ENCODE measurements around the gene KIF12. TPM values are rescaled to one million over a fixed set of nuclear protein-coding genes. Genes with fewer than 3 reads are reported as not detected.

The KIF12 gene
- total and polyA plus RNA-seq, 5 donors from 2014 or later = not detected

DNA sequence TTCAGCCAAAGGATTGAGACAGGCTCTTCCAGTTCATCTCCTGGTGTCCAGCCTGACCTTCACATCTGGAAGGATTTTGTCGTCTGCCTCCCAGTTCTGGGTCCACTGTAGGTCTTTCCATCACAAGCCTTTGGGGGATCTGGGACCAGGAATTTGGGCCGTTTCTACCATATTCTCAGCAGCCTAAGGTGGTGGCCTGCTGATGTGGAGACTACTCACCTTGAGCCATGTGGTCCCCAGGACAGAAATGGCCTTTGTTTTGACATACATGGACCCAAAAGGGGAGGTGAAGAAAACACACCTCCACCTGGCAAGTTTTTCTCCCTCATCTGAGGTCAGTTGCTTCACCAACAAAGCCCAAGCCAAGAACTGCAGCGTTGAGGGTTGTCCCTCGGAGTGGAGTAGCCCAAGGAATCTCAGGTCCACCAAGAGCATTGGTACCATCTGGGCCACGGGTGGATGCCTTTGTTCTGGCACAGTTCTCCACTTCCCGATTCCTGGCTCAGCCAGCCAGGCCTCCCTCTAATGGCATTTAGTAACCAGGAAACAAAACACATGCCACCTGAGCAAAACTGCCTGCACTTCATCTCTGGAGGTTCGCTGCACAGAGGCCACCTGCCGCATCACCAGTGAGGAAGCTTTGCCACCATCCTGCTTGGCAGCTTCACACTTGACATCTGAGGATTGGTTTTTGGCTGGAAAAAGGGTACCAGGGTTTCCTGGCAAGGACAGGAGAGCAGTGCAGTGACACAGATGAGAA, 45.7 kb downstream of the KIF12 start:
- ATAC-seq (ENCODE audit: low read depth in 2 of 2) (no peak), DNase-seq (no peak)
- Mint-ChIP-seq H3K4me1 (no peaks in the 10 kb centered on the region), H3K27me3 (peaks cover 8% of the 10 kb centered on the region), H3K36me3 (no peaks in the 10 kb centered on the region), H3K27ac (no peak overlapping the region), H3K4me3 (no peak overlapping the region), H3K9me3 (no peaks in the 10 kb centered on the region)
- no peak overlapping the region for H3K4me3 ChIP-seq (ENCODE audit: low read depth, low read length)
- no peaks in the 10 kb centered on the region for H3K36me3 ChIP-seq (ENCODE audit: control insufficient read depth, insufficient read depth, low read length)
- H3K27me3 ChIP-seq (ENCODE audit: control insufficient read depth, insufficient read depth, low read length) = no peaks in the 10 kb centered on the region
- H3K27ac ChIP-seq (ENCODE audit: insufficient read depth, low read length, poor library complexity, severe bottlenecking) = no peak overlapping the region
- H3K9me3 ChIP-seq (ENCODE audit: control insufficient read depth in 2 of 2, low read length in 2 of 2) = no peaks in the 10 kb centered on the region
- H3K4me1 ChIP-seq (ENCODE audit: control insufficient read depth, insufficient read depth, low read length, poor library complexity, severe bottlenecking) = no peaks in the 10 kb centered on the region

- Mint-ChIP-seq H3K27ac (no peak overlapping the region), H3K4me1 (no peaks in the 10 kb centered on the region), H3K36me3 (no peaks in the 10 kb centered on the region), H3K27me3 (peaks cover 4% of the 10 kb centered on the region), H3K4me3 (no peak overlapping the region), H3K9me3 (no peaks in the 10 kb centered on the region)
- Histone ChIP-seq H3K4me3 (ENCODE audit: low read depth, low read length) (no peak overlapping the region), H3K9me3 (ENCODE audit: control insufficient read depth in 2 of 2, low read length in 2 of 2) (no peaks in the 10 kb centered on the region), H3K4me1 (ENCODE audit: control insufficient read depth, insufficient read depth, low read length, poor library complexity, severe bottlenecking) (no peaks in the 10 kb centered on the region), H3K27ac (ENCODE audit: insufficient read depth, low read length, poor library complexity, severe bottlenecking) (no peak overlapping the region), H3K27me3 (ENCODE audit: control insufficient read depth, insufficient read depth, low read length) (no peaks in the 10 kb centered on the region), H3K36me3 (ENCODE audit: control insufficient read depth, insufficient read depth, low read length) (no peaks in the 10 kb centered on the region)
- ATAC-seq (ENCODE audit: low read depth in 2 of 2) = no peak
- no peak for DNase-seq
Observed at GRCh38 chr9:114051706-114052105, 47.4 kb downstream of the KIF12 start.

- no peak for ATAC-seq (ENCODE audit: low read depth in 2 of 2)
- Histone ChIP-seq H3K36me3 (ENCODE audit: control insufficient read depth, insufficient read depth, low read length) (no peaks in the 10 kb centered on the region), H3K9me3 (ENCODE audit: control insufficient read depth in 2 of 2, low read length in 2 of 2) (no peaks in the 10 kb centered on the region), H3K27me3 (ENCODE audit: control insufficient read depth, insufficient read depth, low read length) (no peaks in the 10 kb centered on the region), H3K27ac (ENCODE audit: insufficient read depth, low read length, poor library complexity, severe bottlenecking) (no peak overlapping the region), H3K4me3 (ENCODE audit: low read depth, low read length) (no peak overlapping the region), H3K4me1 (ENCODE audit: control insufficient read depth, insufficient read depth, low read length, poor library complexity, severe bottlenecking) (no peaks in the 10 kb centered on the region)
- Mint-ChIP-seq H3K36me3 (no peaks in the 10 kb centered on the region), H3K27ac (no peak overlapping the region), H3K27me3 (peaks cover 4% of the 10 kb centered on the region), H3K4me1 (no peaks in the 10 kb centered on the region), H3K9me3 (peaks cover 0 to 1% (median 0%) of the 10 kb centered on the region in 7 donors), H3K4me3 (no peak overlapping the region)
- DNase-seq = no peak
Observed at GRCh38 chr9:114051281-114051680, 47.8 kb downstream of the KIF12 start.

DNA sequence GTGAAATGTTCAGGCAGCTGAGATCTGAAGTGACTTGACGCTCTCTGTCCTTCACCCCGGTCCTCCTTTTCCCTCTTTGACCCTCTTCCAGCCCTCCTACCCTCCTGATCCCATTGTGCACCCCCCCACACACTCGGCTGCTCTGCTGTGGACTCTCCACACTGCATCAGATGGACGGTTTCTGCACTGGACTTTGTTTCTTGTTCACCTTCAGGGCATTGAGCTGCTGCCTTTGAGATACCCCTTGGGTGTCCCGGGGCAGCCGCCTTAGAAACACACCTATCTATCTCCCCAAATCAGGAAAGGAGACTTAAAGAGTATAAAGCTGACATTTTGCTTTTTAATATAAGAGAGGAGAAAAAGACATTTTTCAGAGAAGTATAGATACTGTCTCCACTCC, 48.4 kb downstream of the KIF12 start:
- DNase-seq (no peak), ATAC-seq (ENCODE audit: low read depth in 2 of 2) (no peak)
- peaks cover 0 to 2% (median 0%) of the 10 kb centered on the region in 7 donors for H3K9me3 Mint-ChIP-seq
- Histone ChIP-seq H3K27me3 (ENCODE audit: control insufficient read depth, insufficient read depth, low read length) (no peaks in the 10 kb centered on the region), H3K4me3 (ENCODE audit: low read depth, low read length) (no peak overlapping the region), H3K4me1 (ENCODE audit: control insufficient read depth, insufficient read depth, low read length, poor library complexity, severe bottlenecking) (no peaks in the 10 kb centered on the region), H3K9me3 (ENCODE audit: control insufficient read depth in 2 of 2, low read length in 2 of 2) (no peaks in the 10 kb centered on the region), H3K36me3 (ENCODE audit: control insufficient read depth, insufficient read depth, low read length) (no peaks in the 10 kb centered on the region), H3K27ac (ENCODE audit: insufficient read depth, low read length, poor library complexity, severe bottlenecking) (no peak overlapping the region)
- H3K36me3 Mint-ChIP-seq = no peaks in the 10 kb centered on the region
- H3K27ac Mint-ChIP-seq = no peak overlapping the region
- no peak overlapping the region for H3K4me3 Mint-ChIP-seq
- H3K4me1 Mint-ChIP-seq = no peaks in the 10 kb centered on the region
- H3K27me3 Mint-ChIP-seq = peaks cover 4% of the 10 kb centered on the region

DNA sequence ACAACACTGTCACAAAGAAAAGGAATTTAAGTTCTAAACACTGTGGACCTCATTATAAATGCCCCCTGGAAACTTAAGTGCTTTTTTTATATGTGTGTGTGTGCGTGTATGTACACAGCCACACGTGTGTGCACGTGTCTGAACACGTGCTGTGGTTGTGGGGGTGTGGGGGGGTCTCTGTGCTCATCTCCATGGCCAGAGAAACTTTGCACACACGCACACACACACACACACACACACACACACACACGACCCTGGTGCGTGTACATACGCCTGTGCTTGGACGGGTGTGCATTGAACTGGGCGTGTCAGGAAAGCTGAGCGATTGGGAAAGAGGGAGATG, 48.9 kb downstream of the KIF12 start:
- H3K4me1 ChIP-seq (ENCODE audit: control insufficient read depth, insufficient read depth, low read length, poor library complexity, severe bottlenecking) = no peaks in the 10 kb centered on the region
- H3K9me3 Mint-ChIP-seq = peaks cover 0 to 2% (median 0%) of the 10 kb centered on the region in 7 donors
- no peak for DNase-seq
- H3K36me3 Mint-ChIP-seq = no peaks in the 10 kb centered on the region
- H3K27me3 Mint-ChIP-seq = peaks cover 4% of the 10 kb centered on the region
- no peak for ATAC-seq (ENCODE audit: low read depth in 2 of 2)
- H3K36me3 ChIP-seq (ENCODE audit: control insufficient read depth, insufficient read depth, low read length) = no peaks in the 10 kb centered on the region
- H3K4me3 Mint-ChIP-seq = no peak overlapping the region
- H3K4me3 ChIP-seq (ENCODE audit: low read depth, low read length) = no peak overlapping the region
- no peaks in the 10 kb centered on the region for H3K9me3 ChIP-seq (ENCODE audit: control insufficient read depth in 2 of 2, low read length in 2 of 2)
- no peaks in the 10 kb centered on the region for H3K4me1 Mint-ChIP-seq
- no peak overlapping the region for H3K27ac Mint-ChIP-seq
- no peak overlapping the region for H3K27ac ChIP-seq (ENCODE audit: insufficient read depth, low read length, poor library complexity, severe bottlenecking)
- peaks cover 3% of the 10 kb centered on the region for H3K27me3 ChIP-seq (ENCODE audit: control insufficient read depth, insufficient read depth, low read length)

DNA sequence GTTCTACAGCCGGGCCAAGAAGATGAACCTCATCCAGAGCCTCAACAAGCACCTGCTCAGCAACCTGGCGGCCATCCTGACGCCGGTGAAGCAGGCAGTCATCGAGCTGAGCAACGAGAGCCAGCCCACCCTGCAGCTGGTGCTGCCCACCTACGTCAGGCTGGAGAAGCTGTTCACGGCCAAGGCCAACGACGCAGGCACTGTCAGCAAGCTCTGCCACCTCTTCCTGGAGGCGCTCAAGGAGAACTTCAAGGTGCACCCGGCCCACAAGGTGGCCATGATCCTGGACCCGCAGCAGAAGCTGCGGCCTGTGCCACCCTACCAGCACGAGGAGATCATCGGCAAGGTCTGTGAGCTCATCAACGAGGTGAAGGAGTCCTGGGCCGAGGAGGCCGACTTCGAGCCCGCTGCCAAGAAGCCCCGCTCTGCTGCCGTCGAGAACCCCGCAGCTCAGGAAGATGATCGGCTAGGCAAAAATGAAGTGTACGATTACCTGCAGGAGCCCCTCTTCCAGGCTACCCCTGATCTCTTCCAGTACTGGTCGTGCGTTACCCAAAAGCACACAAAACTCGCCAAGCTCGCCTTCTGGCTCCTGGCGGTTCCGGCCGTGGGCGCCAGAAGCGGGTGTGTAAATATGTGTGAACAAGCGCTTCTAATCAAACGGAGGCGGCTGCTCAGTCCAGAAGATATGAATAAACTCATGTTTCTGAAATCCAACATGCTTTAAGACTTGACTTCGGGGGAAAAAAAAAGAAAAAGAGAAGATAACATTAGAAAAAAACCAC, 49.5 kb downstream of the KIF12 start:
- H3K27me3 ChIP-seq (ENCODE audit: control insufficient read depth, insufficient read depth, low read length) = peaks cover 4% of the 10 kb centered on the region
- no peaks in the 10 kb centered on the region for H3K4me1 ChIP-seq (ENCODE audit: control insufficient read depth, insufficient read depth, low read length, poor library complexity, severe bottlenecking)
- no peak for ATAC-seq (ENCODE audit: low read depth in 2 of 2)
- no peak overlapping the region for H3K27ac ChIP-seq (ENCODE audit: insufficient read depth, low read length, poor library complexity, severe bottlenecking)
- Mint-ChIP-seq H3K27me3 (peaks cover 4% of the 10 kb centered on the region), H3K36me3 (no peaks in the 10 kb centered on the region), H3K4me1 (no peaks in the 10 kb centered on the region), H3K4me3 (no peak overlapping the region), H3K9me3 (peaks cover 0 to 2% (median 0%) of the 10 kb centered on the region in 7 donors), H3K27ac (no peak overlapping the region)
- H3K4me3 ChIP-seq (ENCODE audit: low read depth, low read length) = no peak overlapping the region
- no peaks in the 10 kb centered on the region for H3K36me3 ChIP-seq (ENCODE audit: control insufficient read depth, insufficient read depth, low read length)
- no peak for DNase-seq
- H3K9me3 ChIP-seq (ENCODE audit: control insufficient read depth in 2 of 2, low read length in 2 of 2) = no peaks in the 10 kb centered on the region

DNA sequence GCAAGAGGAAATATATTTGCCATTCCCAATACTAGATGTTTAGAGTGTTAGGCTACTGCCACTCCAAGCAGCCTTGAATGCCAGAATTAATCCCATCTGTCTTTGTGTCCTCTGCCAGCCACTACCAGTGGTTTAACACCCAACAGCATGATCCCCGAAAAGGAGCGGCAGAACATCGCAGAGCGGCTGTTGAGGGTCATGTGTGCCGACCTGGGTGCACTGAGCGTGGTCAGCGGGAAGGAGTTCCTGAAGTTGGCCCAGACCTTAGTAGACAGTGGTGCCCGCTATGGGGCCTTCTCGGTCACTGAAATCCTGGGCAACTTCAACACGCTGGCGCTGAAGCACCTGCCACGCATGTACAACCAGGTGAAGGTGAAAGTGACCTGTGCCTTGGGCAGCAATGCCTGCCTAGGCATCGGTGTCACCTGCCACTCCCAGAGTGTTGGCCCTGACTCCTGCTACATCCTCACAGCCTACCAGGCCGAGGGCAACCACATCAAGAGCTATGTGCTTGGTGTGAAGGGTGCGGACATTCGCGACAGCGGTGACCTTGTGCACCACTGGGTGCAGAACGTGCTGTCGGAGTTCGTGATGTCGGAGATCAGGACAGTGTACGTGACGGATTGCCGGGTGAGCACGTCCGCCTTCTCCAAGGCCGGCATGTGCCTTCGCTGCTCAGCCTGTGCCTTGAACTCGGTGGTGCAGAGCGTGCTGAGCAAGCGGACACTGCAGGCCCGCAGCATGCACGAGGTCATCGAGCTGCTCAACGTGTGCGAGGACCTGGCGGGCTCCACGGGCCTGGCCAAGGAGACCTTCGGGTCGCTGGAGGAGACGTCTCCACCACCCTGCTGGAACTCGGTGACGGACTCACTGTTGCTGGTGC, 50.3 kb downstream of the KIF12 start:
- Mint-ChIP-seq H3K27me3 (peaks cover 4% of the 10 kb centered on the region), H3K4me3 (no peak overlapping the region), H3K4me1 (no peaks in the 10 kb centered on the region), H3K36me3 (no peaks in the 10 kb centered on the region), H3K9me3 (peaks cover 0 to 2% (median 0%) of the 10 kb centered on the region in 7 donors), H3K27ac (no peak overlapping the region)
- H3K36me3 ChIP-seq (ENCODE audit: control insufficient read depth, insufficient read depth, low read length) = no peaks in the 10 kb centered on the region
- H3K27ac ChIP-seq (ENCODE audit: insufficient read depth, low read length, poor library complexity, severe bottlenecking) = no peak overlapping the region
- no peak for DNase-seq
- H3K27me3 ChIP-seq (ENCODE audit: control insufficient read depth, insufficient read depth, low read length) = peaks cover 4% of the 10 kb centered on the region
- H3K4me3 ChIP-seq (ENCODE audit: low read depth, low read length) = no peak overlapping the region
- no peaks in the 10 kb centered on the region for H3K9me3 ChIP-seq (ENCODE audit: control insufficient read depth in 2 of 2, low read length in 2 of 2)
- no peaks in the 10 kb centered on the region for H3K4me1 ChIP-seq (ENCODE audit: control insufficient read depth, insufficient read depth, low read length, poor library complexity, severe bottlenecking)
- no peak for ATAC-seq (ENCODE audit: low read depth in 2 of 2)
